Breast epithelium (tissue), 4 donors: ENCODE results near the gene GDPD4. TPM values are rescaled to one million over a fixed set of nuclear protein-coding genes. Genes with fewer than 3 reads are reported as not detected.
A peak's percentile ranks its signal among the peaks of the same experiment; 100 is the strongest.

ENCODE experiments used
- DNase-seq, 2 donors: peaks; one replicate each; pipeline ENCODE4 v3.0.0-alpha.2; 2019; ENCODE audit warnings: low spot score in 2 of 2
- H3K27ac ChIP-seq, 2 donors: fragments of 200-600 bp; sonication (generic) in 1 of 2; one replicate each; pipeline ENCODE4 v1.5.1; 2016 to 2019; ENCODE audit warnings: mild to moderate bottlenecking in 1 of 2
- H3K27me3 ChIP-seq, 2 donors: fragments of 200-600 bp; sonication (generic) in 1 of 2; one replicate each; pipeline versions ENCODE4 v1.5.1 to v1.6.0; 2017 to 2019; ENCODE audit warnings: control low read depth in 1 of 2, mild to moderate bottlenecking in 1 of 2
- H3K36me3 ChIP-seq: fragments of 200-600 bp; one replicate; pipeline ENCODE4 v1.5.1; 2019
- H3K4me1 ChIP-seq, 2 donors: fragments of 200-600 bp; sonication (generic); one replicate each; pipeline ENCODE4 v1.5.1; 2016 to 2019; ENCODE audit warnings: control low read depth in 1 of 2
- H3K4me3 ChIP-seq, 3 donors: fragments of 200-600 bp; sonication (generic); 1 replicate in 2 of 3; 2 replicates in 1 of 3; pipeline ENCODE4 v1.5.1; 2016 to 2019; ENCODE audit warnings: mild to moderate bottlenecking in 3 of 3, moderate library complexity in 2 of 3
- H3K9me3 ChIP-seq, 2 donors: fragments of 200-600 bp; sonication (generic) in 1 of 2; one replicate each; pipeline ENCODE4 v1.5.1; 2016 to 2019; ENCODE audit warnings: control low read depth in 1 of 2
- CTCF ChIP-seq, 3 donors: fragments of 450-650 bp; IDR thresholded peaks; one replicate each; pipeline ENCODE4 v1.5.1; 2016 to 2017; ENCODE audit warnings: antibody characterized with exemption in 3 of 3, mild to moderate bottlenecking in 3 of 3, moderate library complexity in 3 of 3
- POLR2A ChIP-seq: fragments of 450-650 bp; IDR thresholded peaks from one replicate; pipeline ENCODE4 v1.6.1; 2016; ENCODE audit warnings: antibody characterized with exemption, mild to moderate bottlenecking, moderate library complexity
- POLR2AphosphoS5 ChIP-seq, 3 donors: sonication (generic); formaldehyde crosslinking; IDR thresholded peaks; one replicate each; pipeline ENCODE4 v1.6.1; 2017; ENCODE audit warnings: antibody characterized with exemption in 3 of 3
- intact Hi-C: fragments of 100-400 bp; cut with DNase I; formaldehyde crosslinking; loops from one replicate; pipeline ENCODE4 v1.15.1; 2023; ENCODE audit warnings: low total_unique reads
- total RNA-seq, 3 donors: library from RNA; depleted of rRNA; stranded (reverse); fragments of >200 nt; gene quantifications; one replicate each; pipeline ENCODE4 v1.1.0, GENCODE V29; 2016

GDPD4 gene
- total RNA-seq, 3 donors from 2014 or later: not detected

- H3K27me3 ChIP-seq: no peaks in the 10 kb centered on the region
- TF ChIP-seq CTCF (IDR thresholded peaks at IDR 0.05) (peak; percentile 67 to 82 (median 77)), POLR2A (no peak)
- no peak overlapping the region for H3K4me3 ChIP-seq
- H3K27ac ChIP-seq: no peak overlapping the region
- H3K9me3 ChIP-seq: no peaks in the 10 kb centered on the region
- H3K36me3 ChIP-seq: no peaks in the 10 kb centered on the region
- H3K4me1 ChIP-seq: no peaks in the 10 kb centered on the region
- intact Hi-C loops: no loop called here
- peak; percentile 65 to 80 for DNase-seq
Observed at GRCh38 chr11:77187776-77188632, 113.5 kb downstream of the GDPD4 start.

GRCh38 chr11:77187111-77187750, 114.3 kb downstream of the GDPD4 start:
- intact Hi-C loops: no loop called here
- Histone ChIP-seq H3K4me1 (no peaks in the 10 kb centered on the region), H3K4me3 (no peak overlapping the region), H3K27ac (no peak overlapping the region), H3K36me3 (no peaks in the 10 kb centered on the region), H3K27me3 (no peaks in the 10 kb centered on the region), H3K9me3 (no peaks in the 10 kb centered on the region)
- no peak for DNase-seq
- TF ChIP-seq CTCF (IDR thresholded peaks at IDR 0.05) (no peak), POLR2AphosphoS5 (IDR thresholded peaks at IDR 0.05) (no peak), POLR2A (no peak)

GRCh38 chr11:77186302-77186701, 115.2 kb downstream of the GDPD4 start:
- H3K27me3 ChIP-seq: no peaks in the 10 kb centered on the region
- H3K36me3 ChIP-seq: no peaks in the 10 kb centered on the region
- H3K4me1 ChIP-seq: no peaks in the 10 kb centered on the region
- H3K27ac ChIP-seq: no peak overlapping the region
- no peak for DNase-seq
- no peak overlapping the region for H3K4me3 ChIP-seq
- intact Hi-C loops: no loop called here
- no peak for TF ChIP-seq POLR2A
- TF ChIP-seq POLR2AphosphoS5 (IDR thresholded peaks at IDR 0.05): no peak
- TF ChIP-seq CTCF (IDR thresholded peaks at IDR 0.05): no peak
- no peaks in the 10 kb centered on the region for H3K9me3 ChIP-seq

GRCh38 chr11:77184136-77184860, 117.2 kb downstream of the GDPD4 start:
- TF ChIP-seq CTCF (IDR thresholded peaks at IDR 0.05) (no peak), POLR2AphosphoS5 (IDR thresholded peaks at IDR 0.05) (no peak), POLR2A (no peak)
- no peak for DNase-seq
- no peaks in the 10 kb centered on the region for H3K36me3 ChIP-seq
- intact Hi-C loops: no loop called here
- no peaks in the 10 kb centered on the region for H3K4me1 ChIP-seq
- no peak overlapping the region for H3K4me3 ChIP-seq
- no peaks in the 10 kb centered on the region for H3K27me3 ChIP-seq
- no peak overlapping the region for H3K27ac ChIP-seq
- H3K9me3 ChIP-seq: no peaks in the 10 kb centered on the region
